Smooth muscle cell (in vitro differentiated cells): ENCODE measurements around the gene CCDC187. TPM values are rescaled to one million over a fixed set of nuclear protein-coding genes. Genes with fewer than 3 reads are reported as not detected.

Experiments used
- DNase-seq: peaks from one replicate; lab custom pipeline; 2025; ENCODE audit not compliant: unreplicated experiment; lab: John Stamatoyannopoulos, UW
- H2AFZ ChIP-seq: fragments of 200-600 bp; sonication (generic); 2 replicates; pipeline ENCODE4 v1.6.0; 2016; ENCODE audit warnings: antibody characterized with exemption, low read depth, mild to moderate bottlenecking
- H3F3A ChIP-seq: fragments of 200-600 bp; sonication (generic); 2 replicates; pipeline ENCODE4 v1.6.0; 2017; ENCODE audit warnings: antibody characterized with exemption, low read depth
- H3K27ac ChIP-seq: fragments of 200-600 bp; sonication (generic); 2 replicates; pipeline ENCODE4 v1.5.1; 2016; ENCODE audit warnings: low read depth, mild to moderate bottlenecking
- H3K27me3 ChIP-seq: fragments of 200-600 bp; sonication (generic); 2 replicates; pipeline ENCODE4 v1.6.1; 2016; ENCODE audit warnings: low read depth, mild to moderate bottlenecking
- H3K36me3 ChIP-seq: fragments of 200-600 bp; sonication (generic); 2 replicates; pipeline ENCODE4 v1.5.1; 2016; ENCODE audit warnings: low read depth
- H3K4me1 ChIP-seq: fragments of 200-600 bp; sonication (generic); 2 replicates; pipeline ENCODE4 v1.5.1; 2016; ENCODE audit warnings: low read depth
- H3K4me2 ChIP-seq: fragments of 200-600 bp; sonication (generic); 2 replicates; pipeline ENCODE4 v1.6.0; 2016; ENCODE audit warnings: mild to moderate bottlenecking
- H3K4me3 ChIP-seq: fragments of 200-600 bp; sonication (generic); 2 replicates; pipeline ENCODE4 v1.5.1; 2016; ENCODE audit warnings: mild to moderate bottlenecking
- H3K79me2 ChIP-seq: fragments of 200-600 bp; sonication (generic); 2 replicates; pipeline ENCODE4 v1.6.0; 2016; ENCODE audit warnings: low read depth, mild to moderate bottlenecking
- H3K9ac ChIP-seq: fragments of 200-600 bp; sonication (generic); 2 replicates; pipeline ENCODE4 v1.6.0; 2016; ENCODE audit warnings: low read depth
- H3K9me3 ChIP-seq: fragments of 200-600 bp; sonication (generic); replicated peaks from 2 replicates; pipeline ENCODE4 v1.5.1; 2016; ENCODE audit warnings: low read depth
- H4K20me1 ChIP-seq: fragments of 200-600 bp; sonication (generic); 2 replicates; pipeline ENCODE4 v1.6.0; 2016; ENCODE audit warnings: low read depth
- CTCF ChIP-seq: fragments of 200-600 bp; sonication (generic); IDR thresholded peaks from 2 replicates; pipeline ENCODE4 v1.5.1; 2017; ENCODE audit warnings: borderline replicate concordance, mild to moderate bottlenecking, antibody characterized with exemption; ENCODE audit not compliant: insufficient read depth, poor library complexity, severe bottlenecking
- WGBS: methylation state at CpG from one replicate; pipeline ENCODE4 v1.1.7; 2016; ENCODE audit warnings: low lambda C conversion rate; 5-methylcytosine and 5-hydroxymethylcytosine counted together
- polyA plus RNA-seq: library from polyadenylated mRNA; unstranded; fragments of >200 nt; fragmentation: Nextera tagmentation; extraction: Ambion mirVana; gene quantifications from 2 replicates; pipeline ENCODE4 v1.2.1, GENCODE V29; 2016
- total RNA-seq: library from RNA; depleted of rRNA; stranded (reverse); fragments of >200 nt; gene quantifications from 2 replicates; pipeline ENCODE4 v1.2.3, GENCODE V29; 2014

The CCDC187 gene
- total and polyA plus RNA-seq, 2 experiments from 2014 or later = 0.10 TPM; not detected in 1

GRCh38 chr9:136329636-136330405, 25.9 kb upstream of the CCDC187 start:
- peak overlapping the region; percentile 96 for H3K4me2 ChIP-seq
- 85% methylated on average over 10 of the region's 23 CpGs for WGBS
- H3K36me3 ChIP-seq = no peaks in the 10 kb centered on the region
- no peak overlapping the region for H3K4me3 ChIP-seq
- no peak for DNase-seq
- TF ChIP-seq CTCF = no peak
- H3K27me3 ChIP-seq = no peaks in the 10 kb centered on the region
- H4K20me1 ChIP-seq = peaks cover 70% of the 10 kb centered on the region
- H3K27ac ChIP-seq = peak overlapping the region; percentile 80
- H2AFZ ChIP-seq = no peak overlapping the region
- H3K79me2 ChIP-seq = peaks cover 54% of the 10 kb centered on the region
- peaks cover 27% of the 10 kb centered on the region for H3K4me1 ChIP-seq
- no peaks in the 10 kb centered on the region for H3K9me3 ChIP-seq
- no peak overlapping the region for H3K9ac ChIP-seq
- peaks cover 6% of the 10 kb centered on the region for H3F3A ChIP-seq

GRCh38 chr9:136329211-136329627, 25.3 kb upstream of the CCDC187 start:
- WGBS = 80% methylated on average over 19 of the region's 19 CpGs
- no peak for TF ChIP-seq CTCF
- H4K20me1 ChIP-seq = peaks cover 63% of the 10 kb centered on the region
- peaks cover 6% of the 10 kb centered on the region for H3F3A ChIP-seq
- H3K79me2 ChIP-seq = peaks cover 54% of the 10 kb centered on the region
- H3K9me3 ChIP-seq = no peaks in the 10 kb centered on the region
- peak overlapping the region; percentile 96 for H3K4me2 ChIP-seq
- H3K36me3 ChIP-seq = no peaks in the 10 kb centered on the region
- H3K27me3 ChIP-seq = no peaks in the 10 kb centered on the region
- no peak for DNase-seq
- no peak overlapping the region for H2AFZ ChIP-seq
- H3K4me1 ChIP-seq = peaks cover 27% of the 10 kb centered on the region
- H3K27ac ChIP-seq = peak overlapping the region; percentile 80
- H3K4me3 ChIP-seq = peak overlapping the region; percentile 60
- no peak overlapping the region for H3K9ac ChIP-seq

- no peaks in the 10 kb centered on the region for H3K36me3 ChIP-seq
- no peaks in the 10 kb centered on the region for H3K27me3 ChIP-seq
- peak overlapping the region; percentile 96 for H3K4me2 ChIP-seq
- peak overlapping the region; percentile 60 for H3K4me3 ChIP-seq
- H3K27ac ChIP-seq = peak overlapping the region; percentile 80
- WGBS = 11% methylated on average over 14 of the region's 15 CpGs
- H3K9me3 ChIP-seq = no peaks in the 10 kb centered on the region
- no peak overlapping the region for H2AFZ ChIP-seq
- H3K4me1 ChIP-seq = peaks cover 27% of the 10 kb centered on the region
- no peak for TF ChIP-seq CTCF
- H3K9ac ChIP-seq = peak overlapping the region; percentile 59
- peaks cover 6% of the 10 kb centered on the region for H3F3A ChIP-seq
- H3K79me2 ChIP-seq = peaks cover 54% of the 10 kb centered on the region
- DNase-seq = peak; percentile 41
- H4K20me1 ChIP-seq = peaks cover 58% of the 10 kb centered on the region
Measured at GRCh38 chr9:136328622-136329041, 24.7 kb upstream of the CCDC187 start.
